Stimulated activated naive CD4-positive, alpha-beta T cell treated with Interleukin-2 at 50 U/mL for 16 hours (primary cell): Measurements from ENCODE around the gene EBLN2.

Source experiments
- DNase-seq: peaks from one replicate; lab custom pipeline; 2025; lab: John Stamatoyannopoulos, UW

The EBLN2 gene

GRCh38 chr3:73061416-73061815, at the start of gene EBLN2:
Gene EBLN2, plus strand, starts transcription at chr3:73061659. Its CDS starts 423 bp downstream, at chr3:73062082.
- DNase-seq, result no peak

- no peak for DNase-seq
Observed at GRCh38 chr3:73018298-73018697, 43.2 kb upstream of the EBLN2 start.

GRCh38 chr3:73018790-73019441, 42.5 kb upstream of the EBLN2 start:
- DNase-seq, result no peak

GRCh38 chr3:73021301-73021835, 40.1 kb upstream of the EBLN2 start:
- no peak for DNase-seq

- DNase-seq, result no peak
Observed at GRCh38 chr3:73024836-73025235, 36.6 kb upstream of the EBLN2 start.

GRCh38 chr3:73026111-73026759, 35.2 kb upstream of the EBLN2 start:
- no peak for DNase-seq

- no peak for DNase-seq
Observed at GRCh38 chr3:73026760-73027113, 34.7 kb upstream of the EBLN2 start.

- DNase-seq, result no peak
Observed at GRCh38 chr3:73028803-73029202, 32.7 kb upstream of the EBLN2 start.

GRCh38 chr3:73029321-73029796, 32.1 kb upstream of the EBLN2 start:
- DNase-seq, result no peak

- DNase-seq, result no peak
Observed at GRCh38 chr3:73030073-73030597, 31.3 kb upstream of the EBLN2 start.

GRCh38 chr3:73031573-73032103, 29.8 kb upstream of the EBLN2 start:
- no peak for DNase-seq

- no peak for DNase-seq
Observed at GRCh38 chr3:73036694-73037591, 24.5 kb upstream of the EBLN2 start.

GRCh38 chr3:73041537-73041936, 19.9 kb upstream of the EBLN2 start:
- DNase-seq, result no peak

- no peak for DNase-seq
Observed at GRCh38 chr3:73043414-73043813, 18.0 kb upstream of the EBLN2 start.

GRCh38 chr3:73045391-73045790, 16.1 kb upstream of the EBLN2 start:
- DNase-seq, result no peak

GRCh38 chr3:73046195-73046594, 15.3 kb upstream of the EBLN2 start:
- no peak for DNase-seq

GRCh38 chr3:73049319-73049718, 12.1 kb upstream of the EBLN2 start:
- DNase-seq, result no peak

- no peak for DNase-seq
Observed at GRCh38 chr3:73052857-73053256, 8.6 kb upstream of the EBLN2 start.

- no peak for DNase-seq
Observed at GRCh38 chr3:73055583-73055982, 5.9 kb upstream of the EBLN2 start.

GRCh38 chr3:73056014-73056844, 5.2 kb upstream of the EBLN2 start:
- DNase-seq, result no peak

GRCh38 chr3:73056845-73057150, 4.7 kb upstream of the EBLN2 start:
- DNase-seq, result no peak
